ENCODE data around the gene CYB561. TPM values are rescaled to one million over a fixed set of nuclear protein-coding genes. Genes with fewer than 3 reads are reported as not detected.
A peak's percentile ranks its signal among the peaks of the same experiment; 100 is the strongest.

CYB561 gene
- total and polyA plus RNA-seq, 10 of the 15 experiments (the other 5 are each of a cell fraction or from before 2014, with no cell fraction given): 0.52 to 6.9 (median 2.5) TPM

- ATAC-seq: no peak
- ChIA-PET SMC1A (ENCODE audit: uncharacterized antibody, unreplicated experiment) (interaction anchor here (1.1 to 4.2 kb wide), 5 partner anchors 13 to 168 kb away, joined by 3 to 14 read pairs (median 3); no protein-coding TSS in a partner anchor), CTCF (interaction anchor here (0.7 to 7.7 kb wide), 8 partner anchors 9 to 172 kb away, joined by 3 to 43 read pairs (median 4); partner anchors contain the start of gene ACE), POLR2A (no interaction called here), RAD21 (ENCODE audit: unreplicated experiment) (interaction anchor here (2.4 to 3.3 kb wide), 2 partner anchors 19 to 35 kb away, joined by 7 to 19 read pairs; no protein-coding TSS in a partner anchor)
- no peak for DNase-seq (ENCODE audit: low read depth, low spot score)
- FAIRE-seq: no peak
- TF ChIP-seq FOXM1 (IDR thresholded peaks at IDR 0.05; ENCODE audit: low read depth, low read length) (no peak), ZBTB33 (IDR thresholded peaks at IDR 0.05) (no peak), ELK1 (IDR thresholded peaks at IDR 0.05; ENCODE audit: low read depth, low read length) (no peak), RAD51 (IDR thresholded peaks at IDR 0.05) (no peak), IKZF1 (conservative IDR thresholded peaks at IDR 0.05) (no peak), CBX5 (IDR thresholded peaks at IDR 0.05; ENCODE audit: low read depth) (no peak), PAX5 (IDR thresholded peaks at IDR 0.05; ENCODE audit: borderline replicate concordance, low read depth, low read length) (no peak), SMARCA5 (IDR thresholded peaks at IDR 0.05) (no peak), IRF4 (IDR thresholded peaks at IDR 0.05; ENCODE audit: low read depth, low read length) (no peak), USF2 (IDR thresholded peaks at IDR 0.05; ENCODE audit: borderline replicate concordance, low read depth, low read length) (no peak), YY1 (IDR thresholded peaks at IDR 0.05; ENCODE audit: low read depth, low read length) (no peak), E2F4 (IDR thresholded peaks at IDR 0.05; ENCODE audit: low read depth, low read length) (no peak)
- in situ Hi-C loops (cut with MboI) (loop anchor here (25.0 kb wide), 1 partner anchor 393 kb away; the partner anchor contains the start of genes FTSJ3, PSMC5 and SMARCD2), intact Hi-C loops (cut with micrococcal nuclease; ENCODE audit: unreplicated experiment) (loop anchor here (5.0 kb wide), 1 partner anchor 33 kb away; the partner anchor contains the start of gene ACE)
- H3K9ac ChIP-seq (ENCODE audit: control insufficient read depth, insufficient read depth, low read length): no peak overlapping the region
- no peak overlapping the region for H2AFZ ChIP-seq (ENCODE audit: control insufficient read depth, low read depth, low read length)
- H3K27me3 ChIP-seq (replicated peaks in 1 of 2; ENCODE audit: control insufficient read depth in 2 of 2, insufficient read depth in 2 of 2, low read length in 1 of 2): no peaks in the 10 kb centered on the region
- TSS peak; percentile 66 for BruUV-seq (replicated peaks)
- 60% methylated on average over 3 of the region's 3 CpGs for WGBS (ENCODE audit: insufficient coverage, insufficient replicate concordance, low lambda C conversion rate, missing lambda C conversion rate)
- no peak overlapping the region for H3K27ac ChIP-seq (ENCODE audit: control insufficient read depth, insufficient read depth)
- H3K36me3 ChIP-seq (ENCODE audit: control insufficient read depth in 2 of 2, insufficient read depth in 2 of 2, low read length in 1 of 2): no peaks in the 10 kb centered on the region
- H3K4me1 ChIP-seq (ENCODE audit: control insufficient read depth, insufficient read depth, low read length): peaks cover 14% of the 10 kb centered on the region
- H3K9me3 ChIP-seq (replicated peaks; ENCODE audit: control insufficient read depth, insufficient read depth, low read length): no peaks in the 10 kb centered on the region
- no peaks in the 10 kb centered on the region for H4K20me1 ChIP-seq (ENCODE audit: control insufficient read depth, insufficient read depth)
- H3K79me2 ChIP-seq (ENCODE audit: control insufficient read depth, insufficient read depth, low read length): no peaks in the 10 kb centered on the region
- H3K4me2 ChIP-seq (ENCODE audit: control insufficient read depth, insufficient read depth): no peak overlapping the region
- no peak overlapping the region for H3K4me3 ChIP-seq
These were observed 1.6 kb downstream of the CYB561 start for GRCh38 chr17:63444457-63444856.

Data from GM12878 (cell line).